H9 (cell line): ENCODE measurements around the gene NEGR1. TPM values are rescaled to one million over a fixed set of nuclear protein-coding genes. Genes with fewer than 3 reads are reported as not detected.

Experiments
- DNase-seq: peaks from one replicate; pipeline ENCODE4 v3.0.0-alpha.2; 2017
- H2AFZ ChIP-seq: one replicate; pipeline ENCODE4 v1.6.1; 2013; ENCODE audit warnings: mild to moderate bottlenecking, low read length, control low read depth, moderate library complexity
- H2AK5ac ChIP-seq: 2 replicates; pipeline ENCODE4 v1.6.1; 2013; ENCODE audit warnings: low read length, control low read depth, mixed read lengths; ENCODE audit not compliant: insufficient read length
- H2BK120ac ChIP-seq: one replicate; pipeline ENCODE4 v1.6.1; 2013; ENCODE audit warnings: low read depth, mild to moderate bottlenecking, low read length, control low read depth, inconsistent platforms; ENCODE audit not compliant: poor library complexity, severe bottlenecking
- H2BK12ac ChIP-seq: 2 replicates; pipeline ENCODE4 v1.6.1; 2013; ENCODE audit warnings: low read length, control low read depth, mixed read lengths, low read depth; ENCODE audit not compliant: insufficient read length
- H2BK15ac ChIP-seq: 2 replicates; pipeline ENCODE4 v1.6.1; 2013; ENCODE audit warnings: low read depth, low read length, control low read depth
- H2BK20ac ChIP-seq: one replicate; pipeline ENCODE4 v1.6.1; 2013; ENCODE audit warnings: low read depth, mild to moderate bottlenecking, low read length, control low read depth, inconsistent platforms; ENCODE audit not compliant: poor library complexity, severe bottlenecking
- H2BK5ac ChIP-seq: 2 replicates; pipeline ENCODE4 v1.6.1; 2013; ENCODE audit warnings: low read length, control low read depth, mixed read lengths; ENCODE audit not compliant: insufficient read length
- H3K14ac ChIP-seq: 2 replicates; pipeline ENCODE4 v1.6.1; 2013; ENCODE audit warnings: low read length, control low read depth; ENCODE audit not compliant: insufficient read depth
- H3K18ac ChIP-seq: 2 replicates; pipeline ENCODE4 v1.6.1; 2013; ENCODE audit warnings: low read depth, mild to moderate bottlenecking, mixed read lengths, low read length, control low read depth; ENCODE audit not compliant: insufficient read length
- H3K23ac ChIP-seq: 2 replicates; pipeline ENCODE4 v1.6.1; 2013; ENCODE audit warnings: low read length, control low read depth, mixed read lengths, low read depth; ENCODE audit not compliant: insufficient read length
- H3K23me2 ChIP-seq: 2 replicates; pipeline ENCODE4 v1.6.1; 2013; ENCODE audit warnings: low read depth, mild to moderate bottlenecking, mixed read lengths, low read length, control low read depth; ENCODE audit not compliant: insufficient read length, poor library complexity, severe bottlenecking
- H3K27ac ChIP-seq: 2 replicates; pipeline ENCODE4 v1.5.1; 2013; ENCODE audit warnings: low read length, control low read depth, mixed read lengths, low read depth; ENCODE audit not compliant: insufficient read length
- H3K27me3 ChIP-seq: 2 replicates; pipeline ENCODE4 v1.6.1; 2013; ENCODE audit warnings: low read length, control low read depth, inconsistent platforms; ENCODE audit not compliant: insufficient read depth
- H3K4ac ChIP-seq: 2 replicates; pipeline ENCODE4 v1.6.1; 2013; ENCODE audit warnings: low read depth, mild to moderate bottlenecking, control low read depth, inconsistent platforms, low read length, moderate library complexity
- H3K4me1 ChIP-seq: 2 replicates; pipeline ENCODE4 v1.6.1; 2013; ENCODE audit warnings: low read length, control low read depth, inconsistent platforms; ENCODE audit not compliant: insufficient read depth
- H3K4me2 ChIP-seq: 2 replicates; pipeline ENCODE4 v1.6.1; 2013; ENCODE audit warnings: low read length, control low read depth, mixed read lengths; ENCODE audit not compliant: insufficient read length, insufficient read depth
- H3K56ac ChIP-seq: 2 replicates; pipeline ENCODE4 v1.6.1; 2013; ENCODE audit warnings: low read depth, mild to moderate bottlenecking, mixed read lengths, low read length, control low read depth; ENCODE audit not compliant: insufficient read length
- H3K79me1 ChIP-seq: 2 replicates; pipeline ENCODE4 v1.6.1; 2013; ENCODE audit warnings: low read depth, mild to moderate bottlenecking, moderate library complexity, low read length, control low read depth, inconsistent platforms; ENCODE audit not compliant: insufficient read depth, poor library complexity, severe bottlenecking
- H3K79me2 ChIP-seq: 2 replicates; pipeline ENCODE4 v1.6.1; 2013; ENCODE audit warnings: low read length, control low read depth, inconsistent platforms; ENCODE audit not compliant: insufficient read depth
- H3K9ac ChIP-seq: 2 replicates; pipeline ENCODE4 v1.6.1; 2013; ENCODE audit warnings: low read length, control low read depth, mixed read lengths; ENCODE audit not compliant: insufficient read length; ENCODE audit errors: extremely low read depth
- H3K9me3 ChIP-seq: one replicate; pipeline ENCODE4 v1.6.1; 2013; ENCODE audit warnings: low read depth, low read length, inconsistent platforms; ENCODE audit not compliant: control insufficient read depth
- H3T11ph ChIP-seq: one replicate; pipeline ENCODE4 v1.6.1; 2013; ENCODE audit warnings: mild to moderate bottlenecking, low read length, control low read depth, inconsistent platforms
- H4K20me1 ChIP-seq: one replicate; pipeline ENCODE4 v1.6.1; 2013; ENCODE audit not compliant: control insufficient read depth, insufficient read length, insufficient read depth
- H4K5ac ChIP-seq: 2 replicates; pipeline ENCODE4 v1.6.1; 2013; ENCODE audit warnings: low read depth, mild to moderate bottlenecking, mixed read lengths, low read length, control low read depth; ENCODE audit not compliant: insufficient read length
- H4K8ac ChIP-seq: replicated peaks from 2 replicates; pipeline ENCODE4 v1.6.1; 2013; ENCODE audit warnings: low read length, control low read depth, mixed read lengths, low read depth; ENCODE audit not compliant: insufficient read length
- H4K91ac ChIP-seq: 2 replicates; pipeline ENCODE4 v1.6.1; 2013; ENCODE audit warnings: low read depth, mild to moderate bottlenecking, moderate library complexity, mixed read lengths, low read length, control low read depth; ENCODE audit not compliant: insufficient read length
- H3K27ac Mint-ChIP-seq, 3 experiments: 2 replicates in 2 of 3; 3 replicates in 1 of 3; pipeline ENCODE4 v1.8.0; 2020 to 2021; ENCODE audit warnings: mixed read lengths in 3 of 3, mild to moderate bottlenecking in 1 of 3, moderate library complexity in 1 of 3
- H3K27me3 Mint-ChIP-seq: 2 replicates; pipeline ENCODE4 v1.8.0; 2021; ENCODE audit warnings: low read depth, mild to moderate bottlenecking, moderate library complexity, mixed read lengths
- H3K36me3 Mint-ChIP-seq, 3 experiments: 2 replicates in 2 of 3; 3 replicates in 1 of 3; pipeline ENCODE4 v1.8.0; 2020 to 2021; ENCODE audit warnings: low read depth in 3 of 3, mixed read lengths in 3 of 3; ENCODE audit not compliant: insufficient read depth in 1 of 3
- H3K4me1 Mint-ChIP-seq, 2 experiments: 2 replicates each; pipeline ENCODE4 v1.8.0; 2020; ENCODE audit warnings: mixed read lengths in 2 of 2
- H3K4me3 Mint-ChIP-seq, 2 experiments: 2 replicates in 1 of 2; 3 replicates in 1 of 2; pipeline ENCODE4 v1.8.0; 2020 to 2021; ENCODE audit warnings: mild to moderate bottlenecking in 2 of 2, mixed read lengths in 2 of 2, moderate library complexity in 1 of 2
- H3K9me3 Mint-ChIP-seq, 2 experiments: 2 replicates in 1 of 2; 3 replicates in 1 of 2; pipeline ENCODE4 v1.8.0; 2020; ENCODE audit warnings: mild to moderate bottlenecking in 2 of 2, mixed read lengths in 2 of 2, moderate library complexity in 1 of 2
- CTCF ChIP-seq: fragments of 200-600 bp; sonication (generic); conservative IDR thresholded peaks from 3 replicates; pipeline ENCODE4 v1.8.0; 2021; ENCODE audit warnings: antibody characterized with exemption, mild to moderate bottlenecking
- WGBS: extraction: QIAGEN DNeasy Blood & Tissue Kit; methylation state at CpG from one replicate; pipeline ENCODE4 v1.1.7; 2013; ENCODE audit warnings: missing lambda C conversion rate, low lambda C conversion rate, mixed read lengths; ENCODE audit not compliant: insufficient read length; ENCODE audit errors: extremely low coverage; 5-methylcytosine and 5-hydroxymethylcytosine counted together
- total RNA-seq: library from RNA; stranded (reverse); gene quantifications from 2 replicates; pipeline ENCODE4 v1.2.1, GENCODE V29; 2021

Gene NEGR1
- total RNA-seq, 1 experiment from 2014 or later: 0.13 TPM

GRCh38 chr1:72129869-72130268 is 152.5 kb downstream of the NEGR1 start:
- no CpG with 5 or more reads among the region's 2 CpGs for WGBS
- peaks cover 0 to 1% (median 0%) of the 10 kb centered on the region in 3 experiments; a peak in 1 of 7 replicates for H3K36me3 Mint-ChIP-seq
- Histone ChIP-seq H4K91ac (no peak overlapping the region), H4K20me1 (peaks cover 2% of the 10 kb centered on the region), H2BK15ac (no peak overlapping the region), H4K8ac (no peak overlapping the region), H2BK12ac (no peak overlapping the region), H3K27ac (no peak overlapping the region), H3K27me3 (no peaks in the 10 kb centered on the region), H3K23me2 (no peaks in the 10 kb centered on the region), H3K4me1 (no peaks in the 10 kb centered on the region), H2BK20ac (no peak overlapping the region), H3K79me1 (no peaks in the 10 kb centered on the region), H2AK5ac (no peak overlapping the region), H2BK5ac (no peak overlapping the region), H2AFZ (no peak overlapping the region), H3K9ac (no peak overlapping the region), H3K18ac (no peak overlapping the region), H3K79me2 (no peaks in the 10 kb centered on the region), H3K14ac (no peak overlapping the region), H3K56ac (no peak overlapping the region), H4K5ac (no peak overlapping the region), H2BK120ac (no peak overlapping the region), H3K9me3 (no peaks in the 10 kb centered on the region), H3T11ph (no peak overlapping the region), H3K23ac (no peak overlapping the region), H3K4ac (no peak overlapping the region), H3K4me2 (no peak overlapping the region)
- H3K27me3 Mint-ChIP-seq: no peaks in the 10 kb centered on the region; the same call in 1 of the 2 replicates
- no peak for DNase-seq
- TF ChIP-seq CTCF: no peak
- no peak overlapping the region for H3K27ac Mint-ChIP-seq
- no peaks in the 10 kb centered on the region for H3K9me3 Mint-ChIP-seq
- no peak overlapping the region for H3K4me3 Mint-ChIP-seq
- H3K4me1 Mint-ChIP-seq: no peaks in the 10 kb centered on the region
